CD14-positive monocyte (primary cell): ENCODE measurements around the gene CAMSAP2. TPM values are rescaled to one million over a fixed set of nuclear protein-coding genes. Genes with fewer than 3 reads are reported as not detected.

ENCODE experiments used
- DNase-seq, 3 donors: peaks; one replicate each; pipeline ENCODE4 v3.0.0-alpha.2; 2011 to 2022
- H2AFZ ChIP-seq: 2 replicates; pipeline ENCODE4 v1.6.0; 2012; ENCODE audit warnings: mild to moderate bottlenecking, low read depth, low read length, inconsistent platforms; ENCODE audit not compliant: insufficient read depth, poor library complexity, severe bottlenecking
- H3K27ac ChIP-seq, 2 donors: 1 replicate in 1 of 2; 2 replicates in 1 of 2; pipeline ENCODE4 v1.5.1; 2012 to 2013; ENCODE audit warnings: low read length in 2 of 2, control low read depth in 1 of 2, inconsistent platforms in 1 of 2, low read depth in 1 of 2, mild to moderate bottlenecking in 1 of 2
- H3K27me3 ChIP-seq, 2 donors: one replicate each; pipeline versions ENCODE4 v1.6.0 to v1.6.1; 2011 to 2013; ENCODE audit warnings: low read length in 2 of 2; ENCODE audit not compliant: control insufficient read depth in 2 of 2, insufficient read depth in 2 of 2
- H3K36me3 ChIP-seq, 2 donors: replicated peaks in 1 of 2; 1 replicate in 1 of 2; 2 replicates in 1 of 2; pipeline versions ENCODE4 v1.5.1 to v1.6.1; 2012 to 2013; ENCODE audit warnings: low read length in 2 of 2, control low read depth in 1 of 2, inconsistent platforms in 1 of 2, mild to moderate bottlenecking in 1 of 2; ENCODE audit not compliant: insufficient read depth in 2 of 2, control insufficient read depth in 1 of 2
- H3K4me1 ChIP-seq, 2 donors: 1 replicate in 1 of 2; 2 replicates in 1 of 2; pipeline versions ENCODE4 v1.5.1 to v1.6.1; 2012 to 2013; ENCODE audit warnings: low read length in 2 of 2, control low read depth in 1 of 2, inconsistent platforms in 1 of 2, mild to moderate bottlenecking in 1 of 2, moderate library complexity in 1 of 2; ENCODE audit not compliant: insufficient read depth in 2 of 2, control insufficient read depth in 1 of 2
- H3K4me2 ChIP-seq: replicated peaks from 2 replicates; pipeline ENCODE3; 2012; ENCODE audit warnings: low read length, moderate library complexity, mild to moderate bottlenecking; ENCODE audit not compliant: poor library complexity, severe bottlenecking; ENCODE audit errors: extremely low read depth
- H3K4me3 ChIP-seq, 3 experiments: fragments of 200-600 bp in 1 of 3; sonication (generic) in 1 of 3; replicated peaks in 1 of 3; 1 replicate in 2 of 3; 2 replicates in 1 of 3; pipeline ENCODE4 v1.5.1; 2011 to 2013; ENCODE audit warnings: low read length in 3 of 3, mild to moderate bottlenecking in 3 of 3, control low read depth in 2 of 3, low read depth in 2 of 3, inconsistent platforms in 1 of 3, moderate library complexity in 1 of 3
- H3K79me2 ChIP-seq: 2 replicates; pipeline ENCODE4 v1.6.0; 2012; ENCODE audit warnings: mild to moderate bottlenecking, control low read depth, inconsistent platforms, low read length, moderate library complexity; ENCODE audit not compliant: insufficient read depth
- H3K9ac ChIP-seq: 2 replicates; pipeline ENCODE4 v1.6.0; 2017; ENCODE audit warnings: low read length, mild to moderate bottlenecking; ENCODE audit not compliant: insufficient read depth, poor library complexity, severe bottlenecking
- H3K9me3 ChIP-seq, 2 donors: replicated peaks in 1 of 2; 1 replicate in 1 of 2; 2 replicates in 1 of 2; pipeline versions ENCODE4 v1.5.1 to v1.6.1; 2012 to 2013; ENCODE audit warnings: low read length in 2 of 2, control low read depth in 1 of 2; ENCODE audit not compliant: control insufficient read depth in 1 of 2, insufficient read depth in 1 of 2
- H4K20me1 ChIP-seq: 2 replicates; pipeline ENCODE4 v1.6.0; 2012; ENCODE audit warnings: mild to moderate bottlenecking, low read length, control low read depth, moderate library complexity; ENCODE audit not compliant: insufficient read depth
- H3K27ac Mint-ChIP-seq, 7 donors: one replicate each; pipeline ENCODE4 v1.8.0; 2020; ENCODE audit warnings: mild to moderate bottlenecking in 7 of 7, mixed read lengths in 7 of 7, moderate library complexity in 6 of 7, inconsistent platforms in 2 of 7
- H3K27me3 Mint-ChIP-seq, 3 donors: one replicate each; pipeline ENCODE4 v1.8.0; 2021 to 2022; ENCODE audit warnings: low read depth in 3 of 3, mild to moderate bottlenecking in 3 of 3, mixed read lengths in 3 of 3, moderate library complexity in 3 of 3, inconsistent platforms in 1 of 3
- H3K36me3 Mint-ChIP-seq, 2 donors: one replicate each; pipeline ENCODE4 v1.8.0; 2020; ENCODE audit warnings: mixed read lengths in 2 of 2, inconsistent platforms in 1 of 2, mild to moderate bottlenecking in 1 of 2
- H3K4me1 Mint-ChIP-seq: one replicate; pipeline ENCODE4 v1.8.0; 2020; ENCODE audit warnings: mild to moderate bottlenecking, mixed read lengths
- H3K4me3 Mint-ChIP-seq, 2 donors: one replicate each; pipeline ENCODE4 v1.8.0; 2020; ENCODE audit warnings: mild to moderate bottlenecking in 2 of 2, mixed read lengths in 2 of 2, moderate library complexity in 1 of 2
- H3K9me3 Mint-ChIP-seq, 7 donors: one replicate each; pipeline ENCODE4 v1.8.0; 2020 to 2022; ENCODE audit warnings: mixed read lengths in 7 of 7, mild to moderate bottlenecking in 6 of 7, moderate library complexity in 6 of 7, inconsistent platforms in 2 of 7
- WGBS: methylation state at CpG from one replicate; pipeline ENCODE4 v1.1.5; 2013; ENCODE audit warnings: missing lambda C conversion rate; ENCODE audit not compliant: insufficient coverage; 5-methylcytosine and 5-hydroxymethylcytosine counted together
- intact Hi-C, 2 donors: fragments of 100-400 bp; cut with micrococcal nuclease; formaldehyde crosslinking; loops; one replicate each; pipeline versions ENCODE4 v1.15.0 to v1.15.1; 2023
- polyA plus RNA-seq, 3 donors: library from polyadenylated mRNA; depleted of rRNA in 1 of 3; unstranded in 2 of 3; stranded (reverse) in 1 of 3; fragments of 300-500 nt in 2 of 3; fragments of >200 nt in 1 of 3; fragmentation: Illumina TruSeq in 2 of 3; gene quantifications; 1 replicate in 2 of 3; 2 replicates in 1 of 3; pipeline ENCODE4 v1.2.3, GENCODE V29; 2012 to 2021
- TF ChIP-seq, protein P1 (sequence below): fragments of 200-600 bp; IDR thresholded peaks from one replicate; pipeline ENCODE4 v1.8.0; 2022; ENCODE audit warnings: antibody characterized with exemption, mild to moderate bottlenecking

The CAMSAP2 gene
- polyA plus RNA-seq, 3 donors, result 0.89 to 1.3 (median 0.90) TPM

DNA sequence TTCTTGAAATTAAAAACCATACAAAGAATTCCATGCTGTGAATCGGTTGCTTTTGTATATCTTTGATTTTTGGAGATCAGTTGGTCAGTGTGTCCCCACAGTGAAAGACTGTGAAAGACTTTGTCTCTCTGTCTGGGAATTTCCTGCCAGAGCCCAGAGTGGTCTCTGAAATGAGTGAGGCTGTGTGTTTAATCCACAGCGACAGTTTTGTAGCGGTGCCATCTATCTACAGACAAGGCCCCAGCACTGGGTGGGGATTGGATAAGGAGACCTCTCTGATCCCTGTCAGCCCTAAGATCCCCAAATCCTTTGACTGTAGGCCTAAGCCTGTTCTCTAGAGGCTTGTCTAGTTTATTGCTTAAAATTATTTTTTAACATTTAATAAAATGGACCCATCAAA, 144.4 kb downstream of the CAMSAP2 start:
- Histone ChIP-seq H2AFZ (no peak overlapping the region), H3K27me3 (no peaks in the 10 kb centered on the region), H3K4me3 (no peak overlapping the region), H3K36me3 (no peaks in the 10 kb centered on the region), H3K4me2 (no peak overlapping the region), H3K27ac (no peak overlapping the region), H4K20me1 (no peaks in the 10 kb centered on the region), H3K79me2 (no peaks in the 10 kb centered on the region), H3K9ac (no peak overlapping the region), H3K9me3 (no peaks in the 10 kb centered on the region), H3K4me1 (peaks cover 4 to 6% of the 10 kb centered on the region in 2 donors)
- Mint-ChIP-seq H3K27me3 (peaks cover 0 to 7% (median 3%) of the 10 kb centered on the region in 3 donors), H3K4me1 (peaks cover 6% of the 10 kb centered on the region), H3K9me3 (no peaks in the 10 kb centered on the region), H3K4me3 (no peak overlapping the region), H3K36me3 (no peaks in the 10 kb centered on the region), H3K27ac (no peak overlapping the region)
- no CpG with 5 or more reads among the region's 3 CpGs for WGBS
- DNase-seq, result no peak
- intact Hi-C loops, result no loop called here
- TF ChIP-seq, protein P1, sequence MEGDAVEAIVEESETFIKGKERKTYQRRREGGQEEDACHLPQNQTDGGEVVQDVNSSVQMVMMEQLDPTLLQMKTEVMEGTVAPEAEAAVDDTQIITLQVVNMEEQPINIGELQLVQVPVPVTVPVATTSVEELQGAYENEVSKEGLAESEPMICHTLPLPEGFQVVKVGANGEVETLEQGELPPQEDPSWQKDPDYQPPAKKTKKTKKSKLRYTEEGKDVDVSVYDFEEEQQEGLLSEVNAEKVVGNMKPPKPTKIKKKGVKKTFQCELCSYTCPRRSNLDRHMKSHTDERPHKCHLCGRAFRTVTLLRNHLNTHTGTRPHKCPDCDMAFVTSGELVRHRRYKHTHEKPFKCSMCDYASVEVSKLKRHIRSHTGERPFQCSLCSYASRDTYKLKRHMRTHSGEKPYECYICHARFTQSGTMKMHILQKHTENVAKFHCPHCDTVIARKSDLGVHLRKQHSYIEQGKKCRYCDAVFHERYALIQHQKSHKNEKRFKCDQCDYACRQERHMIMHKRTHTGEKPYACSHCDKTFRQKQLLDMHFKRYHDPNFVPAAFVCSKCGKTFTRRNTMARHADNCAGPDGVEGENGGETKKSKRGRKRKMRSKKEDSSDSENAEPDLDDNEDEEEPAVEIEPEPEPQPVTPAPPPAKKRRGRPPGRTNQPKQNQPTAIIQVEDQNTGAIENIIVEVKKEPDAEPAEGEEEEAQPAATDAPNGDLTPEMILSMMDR, result no peak

DNA sequence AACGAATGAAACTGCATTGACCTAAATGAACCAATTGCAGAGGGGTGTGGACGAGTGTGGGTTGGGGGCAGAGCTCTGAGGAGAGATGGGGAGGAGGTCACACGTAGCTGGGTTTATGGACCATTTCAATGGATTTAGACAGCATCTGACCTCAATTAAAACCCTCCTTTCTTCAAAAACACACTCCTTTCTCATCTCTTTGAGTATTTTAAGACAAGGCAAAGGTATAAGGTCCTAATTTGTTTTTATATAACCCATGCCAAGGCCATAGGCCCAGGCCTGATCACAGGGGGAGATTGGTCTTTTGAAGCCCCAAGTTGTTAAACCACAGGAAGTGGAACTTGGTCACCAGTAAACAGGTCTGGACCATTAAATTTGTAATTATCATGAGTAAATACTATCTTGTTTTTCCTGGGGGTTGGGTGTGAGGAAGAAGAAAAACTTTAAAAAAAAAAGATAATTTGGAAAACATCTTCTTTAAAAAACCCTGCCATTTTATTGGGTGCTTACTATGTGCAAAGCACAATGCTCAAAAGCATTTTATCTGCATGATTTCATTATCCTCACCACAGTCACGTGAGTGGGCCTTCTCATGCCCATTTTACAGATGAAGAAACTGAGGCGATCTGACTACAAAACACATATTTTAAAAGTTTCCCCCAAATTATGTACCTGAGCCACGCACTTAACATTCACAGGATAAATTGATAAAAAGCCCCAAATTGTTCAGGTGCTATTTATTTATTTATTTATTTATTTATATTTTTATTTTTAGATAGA, 147.1 kb downstream of the CAMSAP2 start:
- WGBS, result 80% methylated on average over 1 of the region's 6 CpGs
- intact Hi-C loops, result no loop called here
- H3K4me1 ChIP-seq, result peaks cover 21 to 23% of the 10 kb centered on the region in 2 donors
- H3K79me2 ChIP-seq, result no peaks in the 10 kb centered on the region
- Mint-ChIP-seq H3K36me3 (no peaks in the 10 kb centered on the region), H3K4me3 (no peak overlapping the region), H3K27me3 (peaks cover 0 to 13% (median 5%) of the 10 kb centered on the region in 3 donors), H3K4me1 (peaks cover 29% of the 10 kb centered on the region), H3K9me3 (peaks cover 0 to 2% (median 0%) of the 10 kb centered on the region in 7 donors), H3K27ac (no peak overlapping the region)
- no peaks in the 10 kb centered on the region for H4K20me1 ChIP-seq
- no peak overlapping the region for H2AFZ ChIP-seq
- H3K9ac ChIP-seq, result no peak overlapping the region
- no peak overlapping the region for H3K4me3 ChIP-seq
- TF ChIP-seq, protein P1, result no peak
- H3K27me3 ChIP-seq, result no peaks in the 10 kb centered on the region
- H3K27ac ChIP-seq, result no peak overlapping the region
- H3K36me3 ChIP-seq, result no peaks in the 10 kb centered on the region
- H3K4me2 ChIP-seq, result no peak overlapping the region
- H3K9me3 ChIP-seq, result no peaks in the 10 kb centered on the region
- no peak for DNase-seq
